Amygdala (tissue), 56 donors: ENCODE data around the gene COMMD7.

Source experiments
- DNase-seq, 56 donors: peaks; one replicate each; lab custom pipeline; 2025; lab: John Stamatoyannopoulos, UW

Gene COMMD7

GRCh38 chr20:32682508-32682987 is 60.7 kb downstream of the COMMD7 start:
- no peak for DNase-seq

DNA sequence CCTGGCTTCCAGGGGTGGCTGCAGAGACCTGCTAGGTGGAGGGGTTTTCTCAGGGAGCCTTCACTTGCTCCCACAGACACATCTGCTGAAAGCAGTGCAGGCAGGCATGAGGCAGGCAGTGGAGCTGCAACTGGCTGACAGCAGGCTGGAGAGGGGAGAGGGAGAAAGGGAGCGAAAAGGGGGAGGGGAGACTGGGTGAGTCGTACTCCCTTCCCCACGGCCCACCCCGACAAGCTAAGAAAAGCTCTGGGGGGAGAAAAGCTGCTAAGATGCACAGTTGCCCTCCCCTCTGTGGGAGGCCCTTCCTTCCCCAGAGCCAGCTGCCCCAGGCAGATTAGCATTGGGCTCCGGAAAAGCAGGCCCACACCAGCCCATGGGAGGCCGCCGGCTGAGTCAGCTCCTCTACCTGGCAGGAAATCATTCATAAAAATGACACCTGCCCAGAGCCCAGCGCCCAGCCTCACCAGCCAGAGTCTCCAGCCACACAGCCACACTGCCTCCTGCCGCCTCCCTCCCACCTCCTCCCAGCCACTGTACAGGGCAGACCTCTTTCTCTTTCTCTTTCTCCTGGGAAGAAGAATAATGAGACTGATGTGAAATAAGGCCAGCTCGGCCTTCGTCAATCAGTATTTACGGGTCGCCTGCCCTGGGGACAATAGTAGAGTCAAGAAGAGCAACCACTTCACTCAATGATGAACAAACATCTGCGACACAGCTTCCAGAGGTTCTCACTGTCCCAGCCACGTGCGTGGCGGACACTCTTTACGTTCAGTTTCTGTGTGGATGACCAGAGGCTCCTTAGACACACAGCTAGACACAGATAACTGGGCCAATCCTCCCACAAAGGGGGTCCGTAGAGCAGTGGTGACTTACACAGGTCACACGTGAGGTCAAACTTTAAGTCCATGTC is 61.8 kb downstream of the COMMD7 start:
- DNase-seq = peak in 12 of 56 donors; percentile 6 to 56 (median 31)

DNA sequence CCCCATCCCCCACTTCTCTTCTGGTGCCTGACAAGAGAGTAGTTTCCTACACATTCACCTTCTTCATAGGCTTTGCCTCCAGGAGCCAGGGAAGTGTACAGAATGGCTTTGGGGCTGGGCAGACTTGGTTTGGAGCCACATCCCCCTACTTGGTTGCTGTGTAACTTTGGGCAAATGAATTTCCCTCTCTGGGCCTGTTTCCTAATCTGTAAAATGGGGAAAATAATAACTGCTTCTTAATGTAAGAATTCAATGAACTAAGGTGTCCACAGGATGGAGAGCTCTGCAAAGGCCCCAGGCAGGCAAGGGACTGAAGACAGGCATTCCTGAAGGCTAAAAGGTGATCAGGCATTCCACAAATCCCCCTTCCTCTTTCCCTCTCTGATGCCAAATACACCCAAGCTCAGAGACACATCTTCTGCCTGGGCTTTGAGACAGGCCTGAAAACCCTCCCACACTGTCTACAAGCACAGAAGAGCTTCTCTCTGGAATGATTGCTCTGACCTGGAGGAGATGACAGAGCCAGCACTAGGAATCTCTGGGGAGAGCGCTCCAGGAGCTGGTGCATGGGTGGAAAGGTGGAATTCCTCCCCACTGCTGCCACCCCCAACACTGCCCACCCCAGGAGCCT is 62.6 kb downstream of the COMMD7 start:
- no peak for DNase-seq

DNA sequence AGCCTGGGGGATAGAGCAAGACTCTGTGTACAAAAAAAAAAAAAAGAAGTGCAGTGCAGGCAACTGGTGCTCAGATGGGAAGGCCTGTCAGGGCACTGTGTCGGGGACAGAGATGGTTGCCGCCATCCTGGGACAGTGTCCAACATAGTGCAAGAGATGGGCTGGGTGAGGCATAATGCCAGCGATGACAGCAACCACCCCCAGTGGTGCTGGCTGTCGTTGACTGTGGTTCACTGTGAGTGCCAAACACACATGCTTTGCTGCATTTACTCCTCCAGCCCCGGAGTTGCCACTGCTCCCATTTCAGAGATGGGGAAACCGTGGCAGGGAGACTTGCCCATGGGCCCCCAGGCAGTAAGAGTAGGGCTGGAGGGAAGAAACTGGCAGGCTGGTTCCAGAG is 64.3 kb downstream of the COMMD7 start:
- peak in 39 of 56 donors; percentile 12 to 79 (median 40) for DNase-seq

DNA sequence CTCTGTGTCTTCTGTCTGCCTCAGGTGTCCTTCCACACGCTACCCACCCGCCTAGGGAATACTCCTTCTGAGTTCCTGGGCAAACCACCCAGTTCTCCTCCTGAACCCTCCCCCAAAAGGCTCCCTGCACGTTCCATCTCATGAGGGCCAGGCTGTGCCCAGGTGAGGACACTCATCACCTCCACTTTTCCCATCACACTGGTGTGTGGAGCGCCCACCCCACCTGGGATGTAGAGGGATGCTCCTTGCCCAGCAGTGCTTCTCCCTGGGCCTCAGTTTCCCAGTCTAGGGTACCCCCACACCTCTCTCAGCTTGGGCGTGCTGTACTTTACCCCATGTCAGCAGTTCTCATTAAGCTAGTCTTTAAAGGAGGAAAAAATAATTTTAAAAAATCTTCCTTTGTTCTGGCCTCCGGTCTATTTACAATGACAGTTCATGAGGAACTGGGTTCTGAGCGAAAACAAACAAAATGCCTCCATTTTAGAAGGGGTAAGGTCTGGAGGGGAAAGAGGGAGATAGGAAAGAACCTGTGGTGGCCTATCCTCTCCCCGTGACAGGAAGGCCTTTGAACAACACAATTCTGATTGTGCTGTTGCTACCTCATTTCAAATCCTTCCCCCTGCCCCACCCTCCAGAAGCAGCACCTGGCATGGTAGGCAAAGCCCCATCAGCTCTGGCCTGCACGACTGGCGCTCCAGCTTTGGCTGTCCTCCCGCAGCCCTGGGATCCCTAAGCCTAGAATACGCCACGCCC is 67.9 kb downstream of the COMMD7 start:
- DNase-seq = no peak

DNA sequence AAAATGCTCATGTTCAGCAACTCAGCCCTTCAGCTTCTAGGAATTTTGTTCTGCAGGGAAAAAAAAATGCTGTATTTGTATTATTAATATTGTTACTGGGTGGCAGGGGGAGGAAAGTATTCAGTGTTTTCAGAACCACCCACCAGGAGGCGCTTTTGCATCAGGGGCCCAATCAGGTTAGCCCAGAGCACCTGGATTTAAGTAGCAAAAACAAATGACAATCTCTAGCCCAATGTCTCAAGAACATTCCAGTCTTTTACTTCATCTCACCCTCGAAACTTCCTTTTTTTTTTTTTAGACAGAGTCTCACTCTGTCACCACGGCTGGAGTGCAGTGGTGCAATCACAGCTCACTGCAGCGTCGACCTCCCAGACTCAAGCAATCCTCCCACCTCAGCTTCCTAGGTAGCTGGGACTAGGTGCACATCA is 68.9 kb downstream of the COMMD7 start:
- DNase-seq = peak in 1 of 56 donors; percentile 1

- peak in 1 of 56 donors; percentile 13 for DNase-seq
Observed at GRCh38 chr20:32672982-32673851, 70.0 kb downstream of the COMMD7 start.

DNA sequence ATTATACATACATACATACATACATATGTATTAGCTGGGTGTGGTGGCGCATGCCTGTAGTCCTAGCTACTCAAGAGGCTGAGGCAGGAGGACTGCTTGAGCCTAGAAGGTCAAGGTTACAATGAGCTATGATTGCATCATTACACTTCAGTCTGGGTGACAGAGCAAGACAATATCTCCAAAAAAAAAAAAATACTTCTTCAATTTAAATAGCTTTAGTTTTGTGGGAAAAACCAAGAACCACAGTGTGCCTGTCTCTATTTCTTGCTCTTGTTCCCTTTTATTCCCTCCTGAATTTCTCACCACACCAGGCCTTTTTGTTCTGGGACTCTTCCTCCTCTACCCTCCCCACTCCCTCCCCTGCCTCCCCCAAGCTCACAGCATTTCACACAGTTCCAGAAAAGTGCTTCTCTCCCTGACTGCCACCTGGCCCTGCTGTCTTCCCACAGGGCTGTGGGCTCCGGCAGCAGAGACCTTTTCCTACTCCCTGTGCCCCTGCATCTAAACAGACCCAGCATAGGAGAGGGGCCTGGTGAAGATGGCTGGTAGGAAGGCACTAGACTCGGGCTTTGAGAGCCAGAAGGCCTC is 70.8 kb downstream of the COMMD7 start:
- peak in 1 of 56 donors; percentile 10 for DNase-seq

- no peak for DNase-seq
Observed at GRCh38 chr20:32670773-32671455, 72.4 kb downstream of the COMMD7 start.

DNA sequence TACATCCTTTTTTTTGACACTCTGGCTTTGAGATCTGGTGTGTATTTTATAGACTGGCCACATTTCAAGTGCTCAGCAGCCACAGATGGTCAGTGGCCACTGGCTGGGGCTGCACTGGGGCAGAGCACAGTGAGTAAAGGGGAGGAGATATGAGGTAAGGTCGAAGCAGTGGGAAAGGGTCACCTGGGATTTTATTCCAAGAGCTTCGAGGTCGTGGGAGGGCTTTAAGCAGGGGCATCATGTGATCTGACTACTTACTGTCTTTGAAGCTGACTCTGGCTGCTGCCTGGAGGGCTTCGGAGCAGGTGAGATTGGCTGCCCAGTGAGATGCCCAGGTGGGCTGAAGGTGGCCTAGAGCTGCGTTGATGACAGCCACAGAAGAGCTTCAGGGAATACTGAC is 76.2 kb downstream of the COMMD7 start:
- no peak for DNase-seq

GRCh38 chr20:32664678-32665159 is 78.5 kb downstream of the COMMD7 start:
- no peak for DNase-seq

DNA sequence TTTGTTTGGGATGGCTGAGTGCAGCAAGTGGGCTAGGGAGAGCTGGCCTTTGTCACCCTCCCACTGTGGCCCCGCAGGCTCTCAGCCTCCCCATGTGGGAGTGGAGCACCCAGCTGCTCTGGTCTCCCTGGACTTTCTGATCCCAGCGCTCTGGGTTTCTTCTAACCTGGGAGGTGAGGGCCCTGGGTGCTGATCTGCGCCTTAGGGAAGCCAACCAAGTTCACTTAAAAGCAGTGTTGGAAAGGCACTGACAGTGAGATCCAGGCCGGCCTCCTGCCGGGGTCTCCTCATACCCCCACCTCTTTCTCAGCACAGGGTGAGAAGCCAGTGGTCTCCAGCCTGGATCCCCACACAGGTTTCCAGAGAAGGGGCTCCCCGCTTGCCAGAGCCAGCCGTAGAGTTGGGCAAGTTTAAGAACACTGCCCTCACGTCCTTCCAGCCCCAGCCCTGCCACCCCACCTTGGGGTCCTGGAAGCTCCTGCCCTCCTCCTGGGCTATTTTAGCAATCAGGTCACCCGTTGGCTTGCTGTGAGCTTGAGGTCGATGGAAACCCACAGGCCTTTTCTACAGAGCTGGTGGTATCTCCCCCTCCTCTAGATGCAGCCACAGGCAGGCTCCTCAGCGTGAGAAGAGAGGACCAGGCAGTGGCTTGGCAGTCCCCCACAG is 79.1 kb downstream of the COMMD7 start:
- DNase-seq = no peak

GRCh38 chr20:32663335-32664011 is 79.8 kb downstream of the COMMD7 start:
- DNase-seq = no peak

DNA sequence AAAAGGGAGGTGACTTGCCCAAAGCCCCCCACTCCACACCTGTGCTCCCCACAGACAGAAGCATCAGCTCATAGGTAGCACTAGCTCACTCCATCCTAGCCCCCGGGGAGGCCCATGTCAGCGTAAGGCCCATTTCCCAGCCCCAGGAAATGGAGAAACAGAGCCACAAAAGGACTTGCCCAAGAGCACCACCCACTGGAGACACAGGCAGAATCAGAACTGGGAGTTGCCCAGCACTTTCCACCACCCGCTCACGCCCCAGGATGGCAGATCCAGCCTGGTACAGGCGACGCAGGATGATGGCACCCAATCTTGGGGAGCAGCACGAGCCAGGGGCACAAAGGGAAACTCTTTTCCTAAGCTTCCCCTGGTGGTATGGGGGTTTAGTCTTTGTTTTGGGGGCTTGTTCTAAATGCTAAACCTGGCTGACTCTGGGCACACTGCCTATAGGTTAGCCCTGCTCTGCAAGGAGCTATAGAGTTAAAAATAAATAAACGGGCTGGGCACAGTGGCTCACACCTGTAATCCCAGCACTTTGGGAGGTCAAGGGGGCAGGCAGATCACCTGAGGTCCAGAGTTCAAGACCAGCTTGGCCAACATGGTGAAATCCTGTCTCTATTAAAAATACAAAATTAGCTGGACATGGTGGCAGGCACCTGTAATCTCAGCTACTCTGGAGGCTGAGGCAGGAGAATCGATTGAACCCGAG is 81.3 kb downstream of the COMMD7 start:
- no peak for DNase-seq

- no peak for DNase-seq
Observed at GRCh38 chr20:32660661-32661060, 82.6 kb downstream of the COMMD7 start.

DNA sequence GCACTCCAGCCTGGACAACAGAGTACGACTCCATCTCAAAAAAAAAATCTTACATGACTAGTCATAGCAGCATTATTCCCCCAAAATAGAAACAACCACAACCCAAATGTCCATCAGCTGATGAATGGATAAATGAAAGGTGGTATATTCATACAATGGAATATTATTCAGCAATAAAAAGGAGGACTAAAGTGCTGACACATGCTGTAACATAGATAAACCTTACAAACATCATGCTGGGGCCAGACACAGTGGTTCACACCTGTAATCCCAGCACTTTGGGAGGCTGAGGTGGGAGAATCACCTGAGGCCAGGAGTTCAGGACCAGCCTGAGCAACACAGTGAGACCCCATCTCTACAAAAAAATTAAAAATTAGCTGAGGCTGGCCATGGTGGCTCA is 86.4 kb downstream of the COMMD7 start:
- no peak for DNase-seq

- DNase-seq = no peak
Observed at GRCh38 chr20:32655903-32656512, 87.3 kb downstream of the COMMD7 start.
